HEK293T (cell line): ENCODE results near the gene GOLGA6L24.
"Not testable (repeated sequence)": the region's sequence is repeated elsewhere in the genome, so short reads cannot be mapped to it uniquely, and the experiment has no call there.

Source experiments
- CTCF ChIA-PET: fragments of 350-600 bp; formaldehyde crosslinking; extraction: SDS; loops from one replicate; lab custom pipeline; 2021; ENCODE audit warnings: antibody characterized with exemption, inconsistent platforms; lab: Yijun Ruan, JAX
- POLR2A ChIA-PET: fragments of 350-600 bp; formaldehyde crosslinking; extraction: SDS; loops from one replicate; lab custom pipeline; 2020; ENCODE audit warnings: antibody characterized with exemption, inconsistent platforms; lab: Yijun Ruan, JAX
- DNase-seq: peaks from one replicate; pipeline ENCODE4 v3.0.0; 2012; ENCODE audit warnings: mixed read lengths; ENCODE audit errors: extremely low spot score
- L3MBTL2 ChIP-seq: fragments of 450-650 bp; conservative IDR thresholded peaks from 2 replicates; pipeline ENCODE4 v1.6.1; 2016; ENCODE audit warnings: mild to moderate bottlenecking

Gene GOLGA6L24

GRCh38 chr15:28357984-28358383 lies at the start of gene GOLGA6L24:
Gene GOLGA6L24, minus strand, starts transcription at chr15:28358084. Its CDS starts 61 bp downstream, at chr15:28358023.
- CTCF ChIA-PET, POLR2A ChIA-PET, DNase-seq: not testable (repeated sequence)

GRCh38 chr15:28402774-28403435 lies 45.0 kb upstream of the GOLGA6L24 start:
- POLR2A ChIA-PET, CTCF ChIA-PET, DNase-seq: not testable (repeated sequence)

GRCh38 chr15:28396022-28396421 lies 38.1 kb upstream of the GOLGA6L24 start:
- DNase-seq, POLR2A ChIA-PET, CTCF ChIA-PET: not testable (repeated sequence)

- POLR2A ChIA-PET, DNase-seq, CTCF ChIA-PET: not testable (repeated sequence)
Observed at GRCh38 chr15:28380053-28380452, 22.2 kb upstream of the GOLGA6L24 start.

- CTCF ChIA-PET, POLR2A ChIA-PET: not testable (repeated sequence)
Observed at GRCh38 chr15:28378364-28378763, 20.5 kb upstream of the GOLGA6L24 start, which contains the start of gene GOLGA8F. Gene GOLGA8F, plus strand, starts transcription at chr15:28378664. Its CDS starts 98 bp downstream, at chr15:28378762.

GRCh38 chr15:28365502-28365901 lies 7.6 kb upstream of the GOLGA6L24 start:
- DNase-seq, CTCF ChIA-PET, POLR2A ChIA-PET: not testable (repeated sequence)

More at GRCh38 chr15:28378364-28378763, 20.5 kb upstream of the GOLGA6L24 start, which contains the start of gene GOLGA8F:
- DNase-seq: not testable (repeated sequence)

GRCh38 chr15:28322129-28322588 lies 35.7 kb downstream of the GOLGA6L24 start, which contains the start of gene HERC2:
Gene HERC2, minus strand, starts transcription at chr15:28322179. Its CDS starts 746 bp downstream, at chr15:28321433.
- DNase-seq, CTCF ChIA-PET, POLR2A ChIA-PET: not testable (repeated sequence)

GRCh38 chr15:28321358-28322078 lies 36.4 kb downstream of the GOLGA6L24 start:
- POLR2A ChIA-PET, CTCF ChIA-PET, DNase-seq: not testable (repeated sequence)

GRCh38 chr15:28319725-28320124 lies 38.2 kb downstream of the GOLGA6L24 start:
- CTCF ChIA-PET, POLR2A ChIA-PET, DNase-seq: not testable (repeated sequence)

GRCh38 chr15:28318828-28319227 lies 39.1 kb downstream of the GOLGA6L24 start:
- POLR2A ChIA-PET, CTCF ChIA-PET, DNase-seq: not testable (repeated sequence)

GRCh38 chr15:28318122-28318521 lies 39.8 kb downstream of the GOLGA6L24 start:
- POLR2A ChIA-PET, DNase-seq, CTCF ChIA-PET: not testable (repeated sequence)

- DNase-seq, POLR2A ChIA-PET, CTCF ChIA-PET: not testable (repeated sequence)
Observed at GRCh38 chr15:28316958-28317357, 40.9 kb downstream of the GOLGA6L24 start.

- DNase-seq, POLR2A ChIA-PET, CTCF ChIA-PET: not testable (repeated sequence)
Observed at GRCh38 chr15:28310454-28310853, 47.4 kb downstream of the GOLGA6L24 start.

GRCh38 chr15:28308718-28309117 lies 49.2 kb downstream of the GOLGA6L24 start:
- CTCF ChIA-PET, POLR2A ChIA-PET, DNase-seq: not testable (repeated sequence)
- peak; percentile 44 for TF ChIP-seq L3MBTL2
